ENCODE results near the gene CALHM4. TPM values are rescaled to one million over a fixed set of nuclear protein-coding genes. Genes with fewer than 3 reads are reported as not detected.

CALHM4 gene
- total and polyA plus RNA-seq, 2 donors (not counting 1 experiment from before 2014, with no cell fraction given), result not detected

DNA sequence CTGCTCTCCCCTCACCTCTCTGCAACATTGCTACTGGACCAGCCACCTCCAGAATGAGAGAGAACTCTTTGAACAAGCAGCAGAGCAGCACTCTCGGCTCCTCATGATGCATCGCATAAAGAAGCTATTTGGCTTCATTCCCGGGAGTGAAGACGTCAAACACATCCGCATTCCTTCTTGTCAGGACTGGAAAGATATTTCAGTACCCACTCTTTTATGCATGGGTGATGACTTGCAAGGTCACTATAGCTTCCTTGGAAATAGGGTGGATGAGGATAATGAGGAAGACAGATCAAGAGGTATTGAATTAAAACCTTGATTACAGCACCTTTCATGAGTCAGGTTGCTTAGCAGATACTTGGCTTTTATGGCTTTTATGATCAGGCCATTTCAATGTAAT is 4.3 kb downstream of the CALHM4 start:
- DNase-seq (ENCODE audit: low read depth in 2 of 2), result peak; percentile 94 to 98
- no peak for TF ChIP-seq EZH2 (IDR thresholded peaks at IDR 0.05; ENCODE audit: low read length, missing control alignments)
- TF ChIP-seq, protein P1, sequence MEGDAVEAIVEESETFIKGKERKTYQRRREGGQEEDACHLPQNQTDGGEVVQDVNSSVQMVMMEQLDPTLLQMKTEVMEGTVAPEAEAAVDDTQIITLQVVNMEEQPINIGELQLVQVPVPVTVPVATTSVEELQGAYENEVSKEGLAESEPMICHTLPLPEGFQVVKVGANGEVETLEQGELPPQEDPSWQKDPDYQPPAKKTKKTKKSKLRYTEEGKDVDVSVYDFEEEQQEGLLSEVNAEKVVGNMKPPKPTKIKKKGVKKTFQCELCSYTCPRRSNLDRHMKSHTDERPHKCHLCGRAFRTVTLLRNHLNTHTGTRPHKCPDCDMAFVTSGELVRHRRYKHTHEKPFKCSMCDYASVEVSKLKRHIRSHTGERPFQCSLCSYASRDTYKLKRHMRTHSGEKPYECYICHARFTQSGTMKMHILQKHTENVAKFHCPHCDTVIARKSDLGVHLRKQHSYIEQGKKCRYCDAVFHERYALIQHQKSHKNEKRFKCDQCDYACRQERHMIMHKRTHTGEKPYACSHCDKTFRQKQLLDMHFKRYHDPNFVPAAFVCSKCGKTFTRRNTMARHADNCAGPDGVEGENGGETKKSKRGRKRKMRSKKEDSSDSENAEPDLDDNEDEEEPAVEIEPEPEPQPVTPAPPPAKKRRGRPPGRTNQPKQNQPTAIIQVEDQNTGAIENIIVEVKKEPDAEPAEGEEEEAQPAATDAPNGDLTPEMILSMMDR (conservative IDR thresholded peaks at IDR 0.05 in 1 of 2, IDR thresholded peaks at IDR 0.05 in 1 of 2; ENCODE audit: low read depth in 1 of 2, low read length in 2 of 2), result no peak
- peaks cover 11% of the 10 kb centered on the region for H3K4me1 ChIP-seq (ENCODE audit: control insufficient read depth, extremely low read depth, insufficient read depth, low read length)
- H3K9ac ChIP-seq (ENCODE audit: insufficient read depth, low read length), result no peak overlapping the region
- H3K9me3 ChIP-seq (ENCODE audit: control insufficient read depth, insufficient read depth, low read depth, low read length), result no peaks in the 10 kb centered on the region
- no peak overlapping the region for H3K4me3 ChIP-seq (replicated peaks in 1 of 4; ENCODE audit: control extremely low read depth in 1 of 4, insufficient read depth in 1 of 4, low read depth in 3 of 4, low read length in 4 of 4)
- no peak overlapping the region for H2AFZ ChIP-seq (ENCODE audit: low read length)
- H3K27ac ChIP-seq (ENCODE audit: insufficient read depth, low read length), result peak overlapping the region; percentile 27
- peak overlapping the region; percentile 11 for H3K4me2 ChIP-seq (ENCODE audit: extremely low read depth, insufficient read depth, low read length)
- H3K27me3 ChIP-seq (ENCODE audit: control insufficient read depth, insufficient read depth, low read length), result no peaks in the 10 kb centered on the region
- H3K36me3 ChIP-seq (ENCODE audit: control insufficient read depth, insufficient read depth, low read length), result no peaks in the 10 kb centered on the region
- H3K79me2 ChIP-seq (ENCODE audit: control insufficient read depth, insufficient read depth, low read length), result no peaks in the 10 kb centered on the region
- H4K20me1 ChIP-seq (ENCODE audit: control insufficient read depth, extremely low read depth, insufficient read depth, low read length), result no peaks in the 10 kb centered on the region

DNA sequence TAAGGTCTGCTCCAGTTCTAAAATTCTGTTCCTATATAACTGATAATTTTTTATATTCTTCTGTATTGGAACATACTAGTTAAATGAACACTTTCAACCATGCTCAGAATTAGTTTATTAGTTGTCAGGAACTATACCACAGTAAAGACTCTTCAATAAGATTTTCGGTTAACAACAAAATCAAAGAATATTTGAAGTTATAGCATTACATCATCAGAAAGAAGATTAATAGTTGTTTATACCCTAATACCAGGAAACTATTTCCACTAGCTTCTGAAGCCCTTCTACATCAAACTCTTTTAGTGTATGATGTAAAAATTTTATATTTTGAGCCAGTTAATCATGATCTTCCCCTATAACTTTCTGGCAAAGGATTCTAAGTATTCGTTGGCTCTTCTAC is 6.6 kb downstream of the CALHM4 start:
- Histone ChIP-seq H3K79me2 (ENCODE audit: control insufficient read depth, insufficient read depth, low read length) (no peaks in the 10 kb centered on the region), H3K4me2 (ENCODE audit: extremely low read depth, insufficient read depth, low read length) (no peak overlapping the region), H3K27ac (ENCODE audit: insufficient read depth, low read length) (no peak overlapping the region), H4K20me1 (ENCODE audit: control insufficient read depth, extremely low read depth, insufficient read depth, low read length) (no peaks in the 10 kb centered on the region), H3K4me3 (replicated peaks in 1 of 4; ENCODE audit: control extremely low read depth in 1 of 4, insufficient read depth in 1 of 4, low read depth in 3 of 4, low read length in 4 of 4) (no peak overlapping the region), H3K27me3 (ENCODE audit: control insufficient read depth, insufficient read depth, low read length) (no peaks in the 10 kb centered on the region), H2AFZ (ENCODE audit: low read length) (no peak overlapping the region), H3K36me3 (ENCODE audit: control insufficient read depth, insufficient read depth, low read length) (no peaks in the 10 kb centered on the region), H3K9me3 (ENCODE audit: control insufficient read depth, insufficient read depth, low read depth, low read length) (no peaks in the 10 kb centered on the region), H3K9ac (ENCODE audit: insufficient read depth, low read length) (no peak overlapping the region), H3K4me1 (ENCODE audit: control insufficient read depth, extremely low read depth, insufficient read depth, low read length) (peaks cover 11% of the 10 kb centered on the region)
- TF ChIP-seq, protein P1 (conservative IDR thresholded peaks at IDR 0.05 in 1 of 2, IDR thresholded peaks at IDR 0.05 in 1 of 2; ENCODE audit: low read depth in 1 of 2, low read length in 2 of 2), result no peak
- TF ChIP-seq EZH2 (IDR thresholded peaks at IDR 0.05; ENCODE audit: low read length, missing control alignments), result no peak
- no peak for DNase-seq (ENCODE audit: low read depth in 2 of 2)

DNA sequence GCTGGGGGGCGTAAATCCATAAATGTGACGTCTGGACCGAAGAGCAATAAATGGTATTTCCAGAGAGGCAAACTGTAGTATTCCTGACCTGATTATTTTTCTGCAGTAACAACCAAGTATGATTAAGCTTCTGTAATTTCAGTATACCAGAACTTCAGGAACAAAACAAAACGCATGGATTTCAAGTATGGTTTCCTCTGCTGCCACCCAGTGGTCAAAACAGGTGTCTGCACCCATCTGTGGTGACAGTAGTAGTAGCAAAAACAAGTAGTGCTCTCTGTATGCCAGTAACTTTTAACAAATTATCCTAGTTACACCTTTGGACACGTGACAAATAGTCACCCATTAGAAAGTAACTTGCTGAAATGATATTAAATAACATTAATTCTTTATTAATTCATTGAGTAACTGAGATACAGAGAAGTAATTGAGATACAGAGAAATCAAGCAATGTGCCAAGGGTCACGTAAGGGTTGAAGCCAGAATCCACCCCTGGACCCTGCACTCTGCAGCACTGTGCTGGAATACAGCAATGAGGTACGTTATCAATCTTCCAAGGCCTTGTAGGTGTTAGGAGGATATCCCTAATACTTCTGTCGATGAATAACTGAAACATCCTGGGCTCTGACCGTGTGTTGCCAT is 7.9 kb downstream of the CALHM4 start:
- Histone ChIP-seq H3K4me2 (ENCODE audit: extremely low read depth, insufficient read depth, low read length) (peak overlapping the region; percentile 48), H3K4me3 (replicated peaks in 1 of 4; ENCODE audit: control extremely low read depth in 1 of 4, insufficient read depth in 1 of 4, low read depth in 3 of 4, low read length in 4 of 4) (no peak overlapping the region), H3K4me1 (ENCODE audit: control insufficient read depth, extremely low read depth, insufficient read depth, low read length) (peaks cover 8% of the 10 kb centered on the region)

More for the DNA sequence above, 7.9 kb downstream of the CALHM4 start:
- peak; percentile 51 to 81 for DNase-seq (ENCODE audit: low read depth in 2 of 2)
- Histone ChIP-seq H3K36me3 (ENCODE audit: control insufficient read depth, insufficient read depth, low read length) (no peaks in the 10 kb centered on the region), H3K27me3 (ENCODE audit: control insufficient read depth, insufficient read depth, low read length) (no peaks in the 10 kb centered on the region), H3K79me2 (ENCODE audit: control insufficient read depth, insufficient read depth, low read length) (no peaks in the 10 kb centered on the region), H4K20me1 (ENCODE audit: control insufficient read depth, extremely low read depth, insufficient read depth, low read length) (no peaks in the 10 kb centered on the region), H2AFZ (ENCODE audit: low read length) (peak overlapping the region; percentile 67), H3K27ac (ENCODE audit: insufficient read depth, low read length) (no peak overlapping the region), H3K9ac (ENCODE audit: insufficient read depth, low read length) (no peak overlapping the region), H3K9me3 (ENCODE audit: control insufficient read depth, insufficient read depth, low read depth, low read length) (no peaks in the 10 kb centered on the region)
- TF ChIP-seq, protein P1 (conservative IDR thresholded peaks at IDR 0.05 in 1 of 2, IDR thresholded peaks at IDR 0.05 in 1 of 2; ENCODE audit: low read depth in 1 of 2, low read length in 2 of 2), result peak; percentile 85 to 94
- no peak for TF ChIP-seq EZH2 (IDR thresholded peaks at IDR 0.05; ENCODE audit: low read length, missing control alignments)

Measured in fibroblast of lung (primary cell).